ENCODE data around the gene SLC26A9. TPM values are rescaled to one million over a fixed set of nuclear protein-coding genes. Genes with fewer than 3 reads are reported as not detected.

SLC26A9 gene, protein sequence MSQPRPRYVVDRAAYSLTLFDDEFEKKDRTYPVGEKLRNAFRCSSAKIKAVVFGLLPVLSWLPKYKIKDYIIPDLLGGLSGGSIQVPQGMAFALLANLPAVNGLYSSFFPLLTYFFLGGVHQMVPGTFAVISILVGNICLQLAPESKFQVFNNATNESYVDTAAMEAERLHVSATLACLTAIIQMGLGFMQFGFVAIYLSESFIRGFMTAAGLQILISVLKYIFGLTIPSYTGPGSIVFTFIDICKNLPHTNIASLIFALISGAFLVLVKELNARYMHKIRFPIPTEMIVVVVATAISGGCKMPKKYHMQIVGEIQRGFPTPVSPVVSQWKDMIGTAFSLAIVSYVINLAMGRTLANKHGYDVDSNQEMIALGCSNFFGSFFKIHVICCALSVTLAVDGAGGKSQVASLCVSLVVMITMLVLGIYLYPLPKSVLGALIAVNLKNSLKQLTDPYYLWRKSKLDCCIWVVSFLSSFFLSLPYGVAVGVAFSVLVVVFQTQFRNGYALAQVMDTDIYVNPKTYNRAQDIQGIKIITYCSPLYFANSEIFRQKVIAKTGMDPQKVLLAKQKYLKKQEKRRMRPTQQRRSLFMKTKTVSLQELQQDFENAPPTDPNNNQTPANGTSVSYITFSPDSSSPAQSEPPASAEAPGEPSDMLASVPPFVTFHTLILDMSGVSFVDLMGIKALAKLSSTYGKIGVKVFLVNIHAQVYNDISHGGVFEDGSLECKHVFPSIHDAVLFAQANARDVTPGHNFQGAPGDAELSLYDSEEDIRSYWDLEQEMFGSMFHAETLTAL
- total RNA-seq, result not detected
- polyA plus RNA-seq, result not detected
- not detected for total RNA-seq

DNA sequence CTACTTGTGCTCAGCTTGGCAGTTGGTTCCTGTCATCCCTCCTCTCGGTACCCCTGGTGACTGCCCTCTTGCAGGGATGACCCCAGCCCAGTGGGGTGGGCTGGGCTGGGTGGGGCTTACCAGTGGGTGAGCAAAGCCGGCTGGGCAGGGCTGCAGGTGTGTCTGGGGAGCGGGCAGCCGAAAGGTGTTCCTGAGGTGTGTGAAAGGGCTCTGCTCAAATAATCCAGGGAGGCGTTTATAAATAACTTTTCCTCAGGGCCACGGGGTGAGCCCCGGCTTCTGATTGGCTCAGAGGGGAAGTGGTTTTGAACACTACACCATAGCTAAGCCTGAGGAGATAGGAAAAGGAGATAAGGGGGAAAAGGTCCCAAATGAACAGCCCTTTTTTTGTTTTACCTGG, at the start of gene SLC26A9:
Gene SLC26A9, minus strand, starts transcription at position 212 of the 400 bp plus-strand sequence. CDS start 7,636 bp downstream, outside the sequence.
- ChIA-PET POLR2A (no interaction called here), CTCF (no interaction called here)
- no peaks in the 10 kb centered on the region for H3K4me1 Mint-ChIP-seq
- H3K36me3 ChIP-seq (ENCODE audit: control insufficient read depth in 2 of 3, insufficient read depth in 3 of 3, low read length in 3 of 3), result no peaks in the 10 kb centered on the region
- H3K27me3 ChIP-seq (ENCODE audit: control insufficient read depth in 2 of 2, insufficient read depth in 2 of 2, low read length in 2 of 2), result no peaks in the 10 kb centered on the region
- H3K27me3 Mint-ChIP-seq, result peaks cover 32 to 63% (median 47%) of the 10 kb centered on the region in 5 donors
- H3K4me3 ChIP-seq (ENCODE audit: low read length), result no peak within 1 kb of the TSS
- H3K4me3 Mint-ChIP-seq, result no peak within 1 kb of the TSS
- ATAC-seq (no peak), DNase-seq (no peak)
- H3K27ac Mint-ChIP-seq, result no peak within 1 kb of the TSS
- intact Hi-C loops (cut with micrococcal nuclease), result no loop called here
- no peaks in the 10 kb centered on the region for H3K9me3 ChIP-seq (ENCODE audit: control insufficient read depth in 2 of 3, low read length in 3 of 3)
- no peaks in the 10 kb centered on the region for H3K4me1 ChIP-seq (ENCODE audit: control insufficient read depth in 2 of 2, insufficient read depth in 2 of 2, low read length in 2 of 2)
- no peaks in the 10 kb centered on the region for H3K36me3 Mint-ChIP-seq
- H3K27ac ChIP-seq (ENCODE audit: low read depth, low read length), result no peak within 1 kb of the TSS
- no peaks in the 10 kb centered on the region for H3K9me3 Mint-ChIP-seq

DNA sequence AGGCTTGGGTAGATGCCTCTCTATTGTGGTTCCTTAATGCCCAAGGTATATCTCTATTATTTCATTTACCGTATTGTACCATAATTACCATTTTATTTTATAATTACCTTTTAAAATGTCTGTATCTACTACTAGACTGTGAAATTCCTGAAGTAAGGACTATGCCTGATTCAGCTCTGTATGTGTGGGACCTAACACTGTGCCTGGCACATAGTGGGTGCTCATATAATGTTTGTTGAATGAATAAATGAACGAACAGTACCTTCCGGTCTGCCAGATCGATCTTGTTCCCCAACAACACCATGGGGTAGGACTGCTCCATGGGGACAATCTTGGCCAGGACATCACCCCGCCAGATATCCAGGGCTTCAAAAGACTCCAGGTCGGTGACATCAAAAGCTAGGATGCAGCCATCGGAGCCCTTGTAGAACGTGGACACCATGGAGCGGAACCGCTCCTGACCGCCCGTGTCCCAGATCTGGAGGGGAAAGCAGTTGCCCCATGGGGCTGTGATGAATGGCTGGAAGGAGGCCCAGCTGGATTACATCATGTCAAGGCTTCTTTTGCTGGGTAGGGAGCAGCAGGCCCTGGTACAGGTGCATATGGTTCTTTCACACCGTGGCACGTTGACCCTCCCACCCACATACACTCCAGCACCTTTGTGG, 49.1 kb upstream of the SLC26A9 start:
- Mint-ChIP-seq H3K9me3 (no peaks in the 10 kb centered on the region), H3K27ac (no peak overlapping the region), H3K36me3 (no peaks in the 10 kb centered on the region), H3K4me1 (peaks cover 0 to 2% (median 0%) of the 10 kb centered on the region in 7 donors), H3K27me3 (peaks cover 0 to 17% (median 9%) of the 10 kb centered on the region in 5 donors), H3K4me3 (no peak overlapping the region)
- H3K27ac ChIP-seq (ENCODE audit: low read depth, low read length), result no peak overlapping the region
- CTCF ChIA-PET, result interaction anchor here (1.1 kb wide), 1 partner anchor 15 kb away, joined by 3 read pairs; no protein-coding TSS in a partner anchor
- intact Hi-C loops (cut with micrococcal nuclease), result no loop called here
- H3K27me3 ChIP-seq (ENCODE audit: control insufficient read depth in 2 of 2, insufficient read depth in 2 of 2, low read length in 2 of 2), result no peaks in the 10 kb centered on the region
- no peaks in the 10 kb centered on the region for H3K9me3 ChIP-seq (ENCODE audit: control insufficient read depth in 2 of 3, low read length in 3 of 3)
- POLR2A ChIA-PET, result no interaction called here
- no peaks in the 10 kb centered on the region for H3K4me1 ChIP-seq (ENCODE audit: control insufficient read depth in 2 of 2, insufficient read depth in 2 of 2, low read length in 2 of 2)
- no peaks in the 10 kb centered on the region for H3K36me3 ChIP-seq (ENCODE audit: control insufficient read depth in 2 of 3, insufficient read depth in 3 of 3, low read length in 3 of 3)
- ATAC-seq (no peak), DNase-seq (no peak)
- no peak overlapping the region for H3K4me3 ChIP-seq (ENCODE audit: low read length)

DNA sequence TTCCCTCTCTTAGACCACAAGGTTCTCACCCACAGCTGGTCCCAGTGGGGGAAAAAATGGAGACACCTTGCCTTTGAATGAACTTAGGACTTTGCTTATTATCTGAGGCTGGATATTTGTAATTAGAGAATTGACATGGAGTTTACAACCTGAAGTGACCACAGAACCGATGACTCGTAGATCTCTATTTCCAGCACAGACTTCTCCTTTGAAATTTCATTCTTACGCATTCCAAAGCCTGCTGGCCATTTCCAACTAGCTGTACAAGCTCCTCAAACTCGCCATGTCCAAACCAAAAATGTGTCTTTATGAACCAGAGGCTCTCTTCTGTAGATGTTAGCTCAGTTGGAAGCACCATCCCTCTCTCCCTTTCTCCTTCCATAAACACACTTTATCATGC, 48.0 kb upstream of the SLC26A9 start:
- no peak overlapping the region for H3K4me3 ChIP-seq (ENCODE audit: low read length)
- Mint-ChIP-seq H3K4me1 (peaks cover 0 to 2% (median 0%) of the 10 kb centered on the region in 7 donors), H3K9me3 (no peaks in the 10 kb centered on the region), H3K4me3 (no peak overlapping the region), H3K27ac (no peak overlapping the region), H3K36me3 (no peaks in the 10 kb centered on the region), H3K27me3 (peaks cover 0 to 17% (median 9%) of the 10 kb centered on the region in 5 donors)
- intact Hi-C loops (cut with micrococcal nuclease), result no loop called here
- no peaks in the 10 kb centered on the region for H3K4me1 ChIP-seq (ENCODE audit: control insufficient read depth in 2 of 2, insufficient read depth in 2 of 2, low read length in 2 of 2)
- no peaks in the 10 kb centered on the region for H3K27me3 ChIP-seq (ENCODE audit: control insufficient read depth in 2 of 2, insufficient read depth in 2 of 2, low read length in 2 of 2)
- ChIA-PET POLR2A (no interaction called here), CTCF (no interaction called here)
- H3K36me3 ChIP-seq (ENCODE audit: control insufficient read depth in 2 of 3, insufficient read depth in 3 of 3, low read length in 3 of 3), result no peaks in the 10 kb centered on the region
- no peak overlapping the region for H3K27ac ChIP-seq (ENCODE audit: low read depth, low read length)
- DNase-seq, result no peak
- no peaks in the 10 kb centered on the region for H3K9me3 ChIP-seq (ENCODE audit: control insufficient read depth in 2 of 3, low read length in 3 of 3)
- no peak for ATAC-seq

DNA sequence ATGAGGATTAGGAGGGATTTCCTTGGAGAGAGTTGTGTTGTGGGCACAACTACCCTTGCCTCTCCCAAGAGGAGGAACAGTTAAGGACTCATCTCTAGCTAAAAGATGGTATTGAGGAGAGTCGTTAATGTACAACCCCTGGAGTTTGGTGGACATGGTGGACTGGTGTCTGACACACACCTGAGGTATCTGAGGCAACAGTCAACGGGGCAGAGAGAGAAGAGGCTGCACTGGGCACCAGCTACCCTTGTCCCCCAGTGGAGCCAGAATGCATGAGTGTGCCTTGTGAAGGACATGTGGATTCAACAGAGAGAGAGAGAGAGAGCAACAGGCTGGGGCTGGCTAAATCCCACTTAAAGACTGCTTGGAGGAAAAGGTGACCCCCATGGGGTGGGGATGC, 47.0 kb upstream of the SLC26A9 start:
- ChIA-PET CTCF (no interaction called here), POLR2A (no interaction called here)
- ATAC-seq (no peak), DNase-seq (no peak)
- peaks cover 0 to 17% (median 9%) of the 10 kb centered on the region in 5 donors for H3K27me3 Mint-ChIP-seq
- Histone ChIP-seq H3K27ac (ENCODE audit: low read depth, low read length) (no peak overlapping the region), H3K27me3 (ENCODE audit: control insufficient read depth in 2 of 2, insufficient read depth in 2 of 2, low read length in 2 of 2) (no peaks in the 10 kb centered on the region), H3K9me3 (ENCODE audit: control insufficient read depth in 2 of 3, low read length in 3 of 3) (no peaks in the 10 kb centered on the region), H3K4me1 (ENCODE audit: control insufficient read depth in 2 of 2, insufficient read depth in 2 of 2, low read length in 2 of 2) (no peaks in the 10 kb centered on the region), H3K36me3 (ENCODE audit: control insufficient read depth in 2 of 3, insufficient read depth in 3 of 3, low read length in 3 of 3) (no peaks in the 10 kb centered on the region), H3K4me3 (ENCODE audit: low read length) (no peak overlapping the region)
- no peaks in the 10 kb centered on the region for H3K36me3 Mint-ChIP-seq
- intact Hi-C loops (cut with micrococcal nuclease), result no loop called here
- no peak overlapping the region for H3K4me3 Mint-ChIP-seq
- H3K27ac Mint-ChIP-seq, result peak overlapping the region in 1 of 9 donors; percentile 5
- H3K9me3 Mint-ChIP-seq, result no peaks in the 10 kb centered on the region
- peaks cover 0 to 2% (median 0%) of the 10 kb centered on the region in 7 donors for H3K4me1 Mint-ChIP-seq

DNA sequence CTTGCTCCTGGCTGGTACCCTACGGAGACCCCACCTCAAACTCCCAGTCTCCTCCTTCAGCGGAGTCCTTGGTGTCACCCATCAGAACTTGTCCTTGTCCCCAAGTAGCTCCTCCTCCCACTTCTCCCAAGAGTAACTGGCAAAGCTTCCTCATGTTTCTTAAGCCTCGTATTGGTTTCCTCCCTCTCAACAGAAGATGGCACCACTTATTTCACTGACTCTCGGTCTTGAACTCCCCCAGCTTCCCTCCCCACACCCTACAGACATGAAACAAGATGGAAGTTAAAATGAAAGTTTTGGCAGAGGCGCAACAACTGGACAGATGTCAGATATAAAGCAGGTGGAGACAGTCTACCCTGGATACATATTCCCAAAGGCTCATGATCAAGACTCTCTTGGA, 46.5 kb upstream of the SLC26A9 start:
- CTCF ChIA-PET, result no interaction called here
- POLR2A ChIA-PET, result no interaction called here
- Histone ChIP-seq H3K36me3 (ENCODE audit: control insufficient read depth in 2 of 3, insufficient read depth in 3 of 3, low read length in 3 of 3) (no peaks in the 10 kb centered on the region), H3K27me3 (ENCODE audit: control insufficient read depth in 2 of 2, insufficient read depth in 2 of 2, low read length in 2 of 2) (no peaks in the 10 kb centered on the region), H3K9me3 (ENCODE audit: control insufficient read depth in 2 of 3, low read length in 3 of 3) (no peaks in the 10 kb centered on the region), H3K4me3 (ENCODE audit: low read length) (no peak overlapping the region), H3K4me1 (ENCODE audit: control insufficient read depth in 2 of 2, insufficient read depth in 2 of 2, low read length in 2 of 2) (no peaks in the 10 kb centered on the region), H3K27ac (ENCODE audit: low read depth, low read length) (no peak overlapping the region)
- Mint-ChIP-seq H3K4me1 (peaks cover 0 to 2% (median 0%) of the 10 kb centered on the region in 7 donors), H3K9me3 (no peaks in the 10 kb centered on the region), H3K36me3 (no peaks in the 10 kb centered on the region), H3K27me3 (peaks cover 0 to 17% (median 9%) of the 10 kb centered on the region in 5 donors), H3K4me3 (no peak overlapping the region), H3K27ac (no peak overlapping the region)
- ATAC-seq, result no peak
- intact Hi-C loops (cut with micrococcal nuclease), result no loop called here
- no peak for DNase-seq

DNA sequence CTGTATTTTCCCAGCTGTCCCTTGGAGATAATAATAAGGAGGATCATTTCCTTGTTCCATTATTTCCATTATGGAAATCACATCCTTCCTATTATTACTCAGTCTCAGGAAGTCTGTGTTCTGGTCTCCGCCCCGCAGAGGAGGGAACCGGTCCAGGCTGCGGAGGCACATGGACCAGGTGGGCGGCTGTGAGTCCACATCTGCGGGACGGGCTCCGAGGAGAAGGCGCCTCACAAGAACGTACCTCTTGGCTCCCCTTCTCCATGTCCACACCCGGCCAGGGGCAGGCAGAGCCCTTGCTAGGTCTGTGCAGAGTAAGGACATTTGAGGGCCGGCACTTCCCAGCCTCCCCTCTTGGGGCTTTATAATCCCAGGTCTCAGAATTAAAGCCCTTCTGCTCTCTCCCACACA, 45.3 kb upstream of the SLC26A9 start:
- no peaks in the 10 kb centered on the region for H3K4me1 ChIP-seq (ENCODE audit: control insufficient read depth in 2 of 2, insufficient read depth in 2 of 2, low read length in 2 of 2)
- Mint-ChIP-seq H3K27me3 (peaks cover 0 to 14% (median 9%) of the 10 kb centered on the region in 5 donors), H3K9me3 (no peaks in the 10 kb centered on the region), H3K36me3 (no peaks in the 10 kb centered on the region), H3K27ac (no peak overlapping the region), H3K4me3 (no peak overlapping the region), H3K4me1 (peaks cover 0 to 2% (median 0%) of the 10 kb centered on the region in 7 donors)
- DNase-seq, result no peak
- H3K27me3 ChIP-seq (ENCODE audit: control insufficient read depth in 2 of 2, insufficient read depth in 2 of 2, low read length in 2 of 2), result no peaks in the 10 kb centered on the region
- ATAC-seq, result no peak
- no peaks in the 10 kb centered on the region for H3K9me3 ChIP-seq (ENCODE audit: control insufficient read depth in 2 of 3, low read length in 3 of 3)
- H3K36me3 ChIP-seq (ENCODE audit: control insufficient read depth in 2 of 3, insufficient read depth in 3 of 3, low read length in 3 of 3), result no peaks in the 10 kb centered on the region
- CTCF ChIA-PET, result no interaction called here
- no peak overlapping the region for H3K4me3 ChIP-seq (ENCODE audit: low read length)
- POLR2A ChIA-PET, result no interaction called here
- intact Hi-C loops (cut with micrococcal nuclease), result no loop called here
- no peak overlapping the region for H3K27ac ChIP-seq (ENCODE audit: low read depth, low read length)

Data from naive thymus-derived CD4-positive, alpha-beta T cell (primary cell).